Inferior parietal cortex (tissue), 1 donor: ENCODE data around the gene CYP26C1.
A peak's percentile ranks its signal among the peaks of the same experiment; 100 is the strongest.

Source experiments
- DNase-seq: peaks from one replicate; pipeline ENCODE4 v3.0.0-alpha.2; 2016; ENCODE audit errors: extremely low spot score

The CYP26C1 gene

GRCh38 chr10:93115661-93116383 is 55.2 kb downstream of the CYP26C1 start:
- DNase-seq = peak; percentile 13
